LNCAP (cell line): ENCODE results near the gene NANOGP8.

ENCODE experiments used
- TF ChIP-seq, protein P1 (sequence below): fragments of 450-650 bp; IDR thresholded peaks from 2 replicates; pipeline ENCODE4 v1.5.1; 2017; ENCODE audit warnings: mild to moderate bottlenecking

The NANOGP8 gene

DNA sequence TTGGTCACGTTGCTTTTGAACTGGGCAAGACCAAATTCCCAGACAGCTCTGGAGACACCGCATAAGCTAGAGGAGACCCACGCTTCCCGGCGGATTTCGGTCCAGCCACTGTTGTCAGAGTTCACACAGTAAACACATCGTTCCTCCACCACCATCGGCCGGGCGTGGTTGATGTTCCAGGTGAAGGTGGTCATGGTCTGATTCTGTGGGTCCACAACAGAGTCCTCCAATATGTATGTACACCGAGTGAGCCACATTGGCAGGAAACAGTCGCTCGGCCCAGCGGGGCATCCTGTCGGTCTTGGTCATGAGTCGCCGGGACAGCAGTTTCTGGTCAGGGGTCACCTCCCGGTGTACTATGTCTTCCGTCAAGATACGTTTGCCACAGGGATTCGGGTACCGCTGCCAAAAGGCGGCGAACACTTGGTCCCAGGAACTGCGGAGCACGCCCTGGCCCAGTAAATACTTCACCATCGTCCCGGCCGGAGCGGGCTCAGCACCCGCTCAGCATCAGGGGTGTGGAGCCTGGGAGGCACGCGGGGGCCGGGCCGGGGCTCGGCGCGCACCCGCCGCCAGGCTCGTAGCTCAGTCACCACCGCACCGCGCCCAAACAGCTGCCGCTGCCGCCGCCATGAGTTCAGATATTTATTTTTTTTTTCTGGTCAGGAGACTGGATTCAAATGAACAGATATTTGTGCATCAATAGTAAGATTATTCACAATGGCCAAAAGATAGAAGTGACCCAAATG lies 36.7 kb upstream of the NANOGP8 start:
- TF ChIP-seq, protein P1, sequence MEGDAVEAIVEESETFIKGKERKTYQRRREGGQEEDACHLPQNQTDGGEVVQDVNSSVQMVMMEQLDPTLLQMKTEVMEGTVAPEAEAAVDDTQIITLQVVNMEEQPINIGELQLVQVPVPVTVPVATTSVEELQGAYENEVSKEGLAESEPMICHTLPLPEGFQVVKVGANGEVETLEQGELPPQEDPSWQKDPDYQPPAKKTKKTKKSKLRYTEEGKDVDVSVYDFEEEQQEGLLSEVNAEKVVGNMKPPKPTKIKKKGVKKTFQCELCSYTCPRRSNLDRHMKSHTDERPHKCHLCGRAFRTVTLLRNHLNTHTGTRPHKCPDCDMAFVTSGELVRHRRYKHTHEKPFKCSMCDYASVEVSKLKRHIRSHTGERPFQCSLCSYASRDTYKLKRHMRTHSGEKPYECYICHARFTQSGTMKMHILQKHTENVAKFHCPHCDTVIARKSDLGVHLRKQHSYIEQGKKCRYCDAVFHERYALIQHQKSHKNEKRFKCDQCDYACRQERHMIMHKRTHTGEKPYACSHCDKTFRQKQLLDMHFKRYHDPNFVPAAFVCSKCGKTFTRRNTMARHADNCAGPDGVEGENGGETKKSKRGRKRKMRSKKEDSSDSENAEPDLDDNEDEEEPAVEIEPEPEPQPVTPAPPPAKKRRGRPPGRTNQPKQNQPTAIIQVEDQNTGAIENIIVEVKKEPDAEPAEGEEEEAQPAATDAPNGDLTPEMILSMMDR: no peak

DNA sequence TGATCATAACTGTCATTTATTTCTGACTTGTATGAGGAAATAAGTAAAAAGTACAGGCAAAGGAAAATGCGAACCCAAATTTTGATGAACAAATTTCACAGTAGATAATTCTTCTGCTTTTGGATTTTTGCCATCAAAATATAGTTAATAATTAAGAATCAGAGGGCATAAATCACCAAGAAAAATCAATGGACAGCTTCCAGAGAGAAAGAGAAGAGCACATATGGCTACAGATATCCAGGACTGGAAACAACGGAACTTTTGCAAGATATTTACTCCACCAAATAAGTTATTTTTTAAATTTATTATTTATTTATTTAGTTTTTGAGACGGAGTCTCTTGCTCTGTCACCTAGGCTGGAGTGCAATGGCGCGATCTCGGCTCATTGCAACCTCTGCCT lies 35.1 kb upstream of the NANOGP8 start:
- TF ChIP-seq, protein P1: no peak

DNA sequence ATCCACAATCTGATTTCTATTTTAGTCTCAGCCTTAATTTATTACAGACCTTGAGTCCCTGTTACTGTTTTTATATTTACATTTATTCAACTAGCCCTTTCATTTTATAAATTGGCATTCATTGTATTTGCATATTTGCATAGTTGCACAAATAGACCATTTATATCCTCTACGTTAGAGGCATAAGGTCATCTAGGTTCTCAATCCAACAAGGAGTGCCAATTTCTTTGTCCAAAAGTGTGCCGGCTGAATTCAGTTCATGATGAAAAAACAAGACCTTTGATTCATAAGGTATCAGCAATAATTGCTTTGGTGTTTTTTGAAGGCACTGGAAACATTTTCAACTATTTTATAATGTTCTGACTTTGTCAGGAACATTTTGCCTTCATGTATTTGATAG lies 33.9 kb upstream of the NANOGP8 start:
- TF ChIP-seq, protein P1: no peak

DNA sequence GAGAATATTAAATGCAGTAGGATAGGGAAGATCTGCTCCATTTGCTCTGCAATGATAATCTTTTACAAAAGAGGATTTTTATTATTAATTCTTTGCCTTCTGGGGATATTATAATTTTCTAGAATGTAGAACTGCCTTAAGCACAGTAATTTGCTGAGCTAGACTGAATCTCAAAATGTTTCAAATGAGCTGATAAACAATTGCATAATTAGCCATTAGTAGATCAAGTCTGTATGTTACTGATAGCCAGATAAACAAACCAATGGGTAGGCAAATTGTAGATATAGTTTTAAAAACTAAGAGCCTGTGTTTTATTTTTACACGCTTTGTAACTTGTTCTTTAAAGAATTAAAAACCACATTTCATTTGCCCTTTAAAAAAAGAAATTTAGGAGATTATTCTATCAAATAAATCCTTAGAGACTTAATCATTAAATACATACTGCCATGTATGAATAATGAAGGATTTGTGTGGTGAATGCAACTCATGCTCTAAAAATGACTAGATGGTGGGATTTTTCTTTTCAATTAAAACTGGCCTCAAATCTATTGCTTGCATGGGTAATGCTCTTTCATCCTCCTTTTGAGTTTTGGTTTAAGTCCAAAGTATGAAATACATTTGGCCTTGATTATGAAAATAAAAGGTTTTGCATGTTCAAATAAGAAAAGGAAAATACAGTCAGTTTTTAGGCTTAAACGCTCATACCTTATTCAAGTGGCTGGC lies 32.6 kb upstream of the NANOGP8 start:
- TF ChIP-seq, protein P1: no peak

DNA sequence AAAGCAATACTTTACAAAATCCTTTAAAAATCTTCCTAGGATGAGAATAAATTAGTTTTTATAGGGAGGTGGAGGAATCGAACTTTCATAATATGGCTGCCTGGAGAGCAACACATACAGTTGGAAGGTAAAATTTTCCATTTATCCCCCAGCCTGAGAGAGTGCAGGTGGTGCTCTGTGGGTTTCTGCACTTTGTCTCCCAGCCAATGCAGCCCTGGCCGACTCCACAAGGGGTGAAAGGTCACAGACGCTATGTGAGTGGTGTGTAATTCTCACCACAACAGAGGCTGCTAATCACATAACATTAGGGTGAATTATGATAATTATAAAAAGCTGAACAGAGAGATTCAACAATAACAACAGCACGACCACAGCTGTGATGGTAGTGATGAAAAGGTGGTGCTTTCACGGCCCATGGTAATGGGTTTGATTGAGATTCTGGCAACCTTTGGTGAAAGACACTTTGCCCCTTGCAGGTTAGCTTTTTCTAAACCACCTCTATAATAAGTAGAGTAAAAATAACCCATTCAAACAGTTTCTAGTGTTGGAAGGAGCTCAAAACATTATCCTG lies 30.1 kb upstream of the NANOGP8 start:
- TF ChIP-seq, protein P1: no peak

DNA sequence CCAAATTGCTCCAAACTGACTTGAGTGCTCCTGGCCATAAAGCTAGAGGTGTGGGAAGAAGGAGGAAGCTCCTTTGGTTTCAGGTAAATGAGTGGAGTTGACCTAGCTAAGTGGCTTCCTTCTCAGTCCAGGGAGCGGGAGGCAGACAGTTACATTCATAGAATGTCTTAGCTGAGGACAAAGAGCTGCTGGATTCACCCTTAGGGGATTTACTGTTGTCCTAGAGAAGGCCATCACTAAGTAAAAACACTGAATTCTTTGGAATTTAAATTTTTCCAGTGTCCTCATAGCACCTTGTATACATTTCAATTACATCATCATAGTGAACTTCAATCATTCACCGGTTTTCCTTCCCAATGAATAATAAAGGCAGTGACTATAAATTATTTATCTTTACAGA lies 27.3 kb upstream of the NANOGP8 start:
- TF ChIP-seq, protein P1: no peak

DNA sequence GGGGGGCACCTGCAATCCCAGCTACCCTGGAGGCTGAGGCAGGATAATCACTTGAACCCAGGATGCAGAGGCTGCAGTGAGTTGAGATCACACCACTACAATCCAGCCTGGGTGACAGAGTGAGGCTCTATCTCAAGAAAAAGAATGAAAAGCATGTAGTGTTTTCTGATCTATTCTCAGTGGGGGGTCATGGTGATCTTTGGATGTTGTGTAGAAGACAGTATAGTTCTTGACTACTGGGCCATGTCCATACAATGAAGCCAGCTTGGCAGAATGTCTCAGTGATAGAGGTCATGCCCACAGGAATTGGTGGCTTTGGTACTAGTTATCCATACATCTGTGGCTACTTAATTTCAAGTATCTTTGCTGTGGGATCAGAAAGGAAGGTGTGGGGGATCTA lies 26.8 kb upstream of the NANOGP8 start:
- TF ChIP-seq, protein P1: no peak
